ENCODE measurements around the gene NEDD4. TPM values are rescaled to one million over a fixed set of nuclear protein-coding genes. Genes with fewer than 3 reads are reported as not detected.
A peak's percentile ranks its signal among the peaks of the same experiment; 100 is the strongest.

NEDD4 gene
- total RNA-seq, 2 experiments from 2014 or later = 29.1 to 32.2 TPM

DNA sequence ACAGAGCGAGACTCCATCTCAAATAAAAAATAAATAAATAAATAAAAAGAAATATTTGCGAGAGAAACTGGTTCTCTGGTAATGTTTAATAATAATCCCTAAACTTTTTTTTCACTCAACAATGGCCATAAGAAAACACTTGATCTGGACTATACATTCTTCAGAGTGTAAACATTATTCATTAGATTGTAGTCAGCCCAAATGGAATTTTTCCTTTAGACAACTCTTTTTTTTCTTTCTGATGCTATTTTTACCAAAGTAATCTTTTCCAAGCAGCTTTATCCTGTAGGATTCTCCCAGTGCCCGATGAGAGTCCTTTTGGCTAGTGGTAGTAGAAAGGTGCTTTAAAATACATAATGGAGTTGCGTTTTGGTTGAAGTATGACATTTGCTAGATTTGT is 90.4 kb downstream of the NEDD4 start:
- Mint-ChIP-seq H3K36me3 (ENCODE audit: low read depth) (no peaks in the 10 kb centered on the region), H3K27me3 (ENCODE audit: low read depth) (no peaks in the 10 kb centered on the region), H3K4me3 (no peak overlapping the region), H3K9me3 (no peaks in the 10 kb centered on the region), H3K4me1 (ENCODE audit: low read depth) (no peaks in the 10 kb centered on the region), H3K27ac (no peak overlapping the region)
- CTCF ChIA-PET = no interaction called here
- DNase-seq = no peak
- intact Hi-C loops (cut with micrococcal nuclease) = no loop called here

DNA sequence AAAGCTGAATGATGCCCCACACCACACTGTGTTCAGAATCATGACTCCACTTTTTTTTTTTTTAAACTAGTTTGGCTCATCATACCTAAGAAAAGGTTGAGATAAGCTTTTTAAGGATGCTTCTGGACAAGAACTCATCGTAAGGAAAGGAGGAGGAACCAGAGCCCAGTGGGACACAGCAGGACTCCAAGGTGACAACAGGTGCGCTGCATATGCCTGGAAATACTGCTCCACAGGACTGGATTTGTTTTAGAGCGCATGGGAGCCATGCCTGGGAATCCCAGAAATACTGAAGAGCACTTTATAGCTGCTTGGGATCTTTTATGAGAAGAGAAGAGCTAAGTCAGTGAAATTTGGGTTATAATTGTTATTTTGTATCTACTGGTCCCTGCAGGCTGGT is 93.4 kb downstream of the NEDD4 start:
- Mint-ChIP-seq H3K4me3 (no peak overlapping the region), H3K4me1 (ENCODE audit: low read depth) (peaks cover 7% of the 10 kb centered on the region), H3K27me3 (ENCODE audit: low read depth) (no peaks in the 10 kb centered on the region), H3K36me3 (ENCODE audit: low read depth) (no peaks in the 10 kb centered on the region), H3K27ac (no peak overlapping the region), H3K9me3 (no peaks in the 10 kb centered on the region)
- no peak for DNase-seq
- CTCF ChIA-PET = interaction anchor here (0.7 to 1.7 kb wide), 5 partner anchors 18 to 164 kb away, joined by 3 to 5 read pairs (median 3); no protein-coding TSS in a partner anchor
- intact Hi-C loops (cut with micrococcal nuclease) = no loop called here

DNA sequence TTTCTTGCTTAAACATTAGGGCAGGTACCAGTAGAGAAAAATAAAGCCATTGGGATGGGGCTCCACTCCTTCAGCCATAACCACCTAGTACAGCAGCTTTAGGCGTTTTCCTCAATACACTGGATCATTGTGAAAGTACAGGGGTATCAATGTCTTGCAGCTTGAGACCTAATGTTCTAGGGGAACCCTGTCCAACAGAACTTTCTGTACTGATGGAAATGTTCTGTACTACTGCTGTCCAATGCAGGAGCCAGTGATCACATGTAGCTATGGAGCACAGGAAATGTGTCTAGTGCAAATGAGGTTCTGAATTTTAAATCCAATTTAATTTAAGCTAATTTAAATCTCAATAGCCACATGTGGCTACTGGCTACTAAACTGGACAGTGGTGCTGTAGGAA is 93.9 kb downstream of the NEDD4 start:
- no peak overlapping the region for H3K4me3 Mint-ChIP-seq
- intact Hi-C loops (cut with micrococcal nuclease) = no loop called here
- no peaks in the 10 kb centered on the region for H3K27me3 Mint-ChIP-seq (ENCODE audit: low read depth)
- peaks cover 8% of the 10 kb centered on the region for H3K4me1 Mint-ChIP-seq (ENCODE audit: low read depth)
- no peaks in the 10 kb centered on the region for H3K9me3 Mint-ChIP-seq
- H3K27ac Mint-ChIP-seq = no peak overlapping the region
- no peak for DNase-seq
- H3K36me3 Mint-ChIP-seq (ENCODE audit: low read depth) = no peaks in the 10 kb centered on the region
- CTCF ChIA-PET = interaction anchor here (0.7 to 1.7 kb wide), 3 partner anchors 18 to 163 kb away, joined by 3 to 5 read pairs (median 3); no protein-coding TSS in a partner anchor

DNA sequence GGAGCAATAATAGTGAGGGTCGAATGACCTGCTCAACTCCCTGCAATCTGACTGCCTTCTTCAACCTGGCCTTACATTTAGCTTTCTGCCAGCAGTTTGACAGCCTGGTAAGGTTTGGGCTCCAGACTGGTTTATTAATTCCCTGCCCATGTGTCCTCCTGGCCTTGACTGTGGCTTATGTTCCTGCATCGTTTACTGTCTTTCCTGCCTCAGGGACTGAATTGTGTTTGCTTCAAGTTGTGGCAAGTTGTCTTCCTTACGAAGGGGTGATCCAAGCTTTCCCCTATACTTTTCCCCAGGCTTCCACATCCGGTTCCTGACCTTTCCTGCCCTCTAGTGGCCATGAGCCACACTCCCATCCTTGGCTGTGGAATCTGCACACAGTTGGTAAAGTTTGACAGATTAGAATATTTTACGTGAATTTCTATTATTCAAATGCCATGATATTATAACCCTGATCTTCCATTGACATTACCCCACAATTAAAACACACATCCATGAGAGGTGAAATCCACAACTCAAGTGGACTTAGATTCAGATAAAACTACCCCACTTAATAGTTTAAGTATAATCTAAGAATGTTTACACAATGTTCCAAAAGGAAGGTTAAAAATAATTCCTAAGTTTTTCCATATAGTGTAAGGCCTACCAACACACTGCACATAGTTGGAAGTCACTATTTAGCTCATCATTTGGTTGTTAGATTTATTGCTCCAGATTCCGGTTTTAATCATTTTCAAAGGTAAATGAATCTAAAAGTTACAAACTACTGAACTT is 95.7 kb downstream of the NEDD4 start:
- Mint-ChIP-seq H3K36me3 (ENCODE audit: low read depth) (no peaks in the 10 kb centered on the region), H3K27ac (no peak overlapping the region), H3K9me3 (no peaks in the 10 kb centered on the region), H3K27me3 (ENCODE audit: low read depth) (no peaks in the 10 kb centered on the region), H3K4me3 (no peak overlapping the region), H3K4me1 (ENCODE audit: low read depth) (peaks cover 12% of the 10 kb centered on the region)
- intact Hi-C loops (cut with micrococcal nuclease) = no loop called here
- CTCF ChIA-PET = interaction anchor here (0.6 to 1.4 kb wide), 3 partner anchors 8 to 109 kb away, joined by 3 to 5 read pairs (median 4); no protein-coding TSS in a partner anchor
- DNase-seq = peak; percentile 30

DNA sequence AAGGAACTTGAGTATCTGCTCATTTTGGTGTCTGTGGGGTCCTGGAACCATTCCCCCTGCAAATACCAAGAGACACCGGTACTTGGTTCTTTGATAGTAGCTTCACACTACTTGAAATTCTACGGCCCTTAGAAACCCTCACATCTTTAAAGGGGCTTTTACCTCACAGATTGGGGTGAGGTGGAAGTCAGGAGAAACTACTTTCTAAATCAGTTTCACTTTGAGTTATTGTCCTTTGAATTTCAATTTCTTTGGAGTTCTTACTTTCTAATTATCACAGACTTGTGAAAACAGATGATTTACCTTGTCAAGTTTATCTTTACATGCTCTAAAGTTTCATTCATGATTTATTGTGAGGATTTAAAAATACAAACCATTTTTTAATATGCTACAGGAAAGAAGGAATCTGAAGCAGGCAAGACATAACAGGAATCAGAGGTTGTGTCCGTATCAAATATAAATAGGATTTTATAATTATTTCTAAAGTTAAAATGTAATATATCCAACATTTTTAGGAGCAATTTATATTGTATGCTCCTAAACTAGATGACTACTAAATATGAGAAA is 98.9 kb downstream of the NEDD4 start:
- Mint-ChIP-seq H3K4me1 (ENCODE audit: low read depth) (peaks cover 12% of the 10 kb centered on the region), H3K4me3 (no peak overlapping the region), H3K9me3 (no peaks in the 10 kb centered on the region), H3K27me3 (ENCODE audit: low read depth) (no peaks in the 10 kb centered on the region), H3K36me3 (ENCODE audit: low read depth) (no peaks in the 10 kb centered on the region), H3K27ac (no peak overlapping the region)
- no peak for DNase-seq
- intact Hi-C loops (cut with micrococcal nuclease) = no loop called here
- CTCF ChIA-PET = interaction anchor here (0.6 to 1.4 kb wide), 2 partner anchors 121 to 1829 kb away, joined by 3 read pairs; no protein-coding TSS in a partner anchor

DNA sequence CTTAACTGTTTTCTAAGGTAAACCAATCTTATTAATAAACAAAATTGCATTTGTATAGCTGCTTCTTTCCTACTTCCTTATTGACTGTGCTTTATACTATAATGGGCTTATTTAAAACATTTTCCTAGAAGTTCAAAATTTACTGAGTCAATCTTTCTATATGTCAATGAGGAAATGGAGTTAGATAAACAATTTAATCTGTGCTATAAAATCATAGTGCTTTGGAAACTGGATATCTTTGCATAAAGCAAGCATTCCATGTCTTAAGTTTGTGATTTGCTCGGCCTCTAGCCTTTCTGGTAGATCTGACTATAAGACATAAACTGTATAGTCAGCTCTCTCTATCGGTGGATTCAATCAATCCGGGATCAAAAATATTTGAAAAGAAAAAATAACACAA is 99.6 kb downstream of the NEDD4 start:
- H3K27ac Mint-ChIP-seq = no peak overlapping the region
- H3K36me3 Mint-ChIP-seq (ENCODE audit: low read depth) = no peaks in the 10 kb centered on the region
- no peak for DNase-seq
- H3K9me3 Mint-ChIP-seq = peaks cover 3% of the 10 kb centered on the region
- no peak overlapping the region for H3K4me3 Mint-ChIP-seq
- peaks cover 12% of the 10 kb centered on the region for H3K4me1 Mint-ChIP-seq (ENCODE audit: low read depth)
- intact Hi-C loops (cut with micrococcal nuclease) = no loop called here
- CTCF ChIA-PET = no interaction called here
- H3K27me3 Mint-ChIP-seq (ENCODE audit: low read depth) = no peaks in the 10 kb centered on the region

DNA sequence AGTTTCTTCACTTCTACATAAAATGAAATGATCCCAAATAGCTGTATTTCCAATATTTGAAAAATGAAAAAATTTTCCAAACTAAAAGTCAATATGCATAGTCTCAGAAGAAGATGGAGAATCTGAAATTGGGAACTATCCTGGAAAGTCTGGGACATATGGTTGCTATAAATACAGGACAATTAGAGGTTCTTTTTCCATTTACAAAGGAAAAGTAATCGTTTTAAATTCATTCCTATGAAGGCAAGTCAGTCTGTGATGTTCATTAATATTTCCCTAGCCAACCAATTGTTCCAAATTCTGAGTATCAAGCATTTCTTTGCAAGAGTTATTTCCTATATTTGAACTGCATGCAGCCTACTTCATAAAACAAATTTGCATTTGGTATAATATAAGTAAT is 102.2 kb downstream of the NEDD4 start:
- Mint-ChIP-seq H3K9me3 (peaks cover 13% of the 10 kb centered on the region), H3K4me1 (ENCODE audit: low read depth) (peaks cover 10% of the 10 kb centered on the region), H3K36me3 (ENCODE audit: low read depth) (peaks cover 1% of the 10 kb centered on the region), H3K4me3 (no peak overlapping the region), H3K27ac (no peak overlapping the region), H3K27me3 (ENCODE audit: low read depth) (peaks cover 2% of the 10 kb centered on the region)
- intact Hi-C loops (cut with micrococcal nuclease) = no loop called here
- CTCF ChIA-PET = interaction anchor here (1.1 kb wide), 1 partner anchor 484 kb away, joined by 3 read pairs; the partner anchor contains the start of gene CCPG1
- DNase-seq = no peak

DNA sequence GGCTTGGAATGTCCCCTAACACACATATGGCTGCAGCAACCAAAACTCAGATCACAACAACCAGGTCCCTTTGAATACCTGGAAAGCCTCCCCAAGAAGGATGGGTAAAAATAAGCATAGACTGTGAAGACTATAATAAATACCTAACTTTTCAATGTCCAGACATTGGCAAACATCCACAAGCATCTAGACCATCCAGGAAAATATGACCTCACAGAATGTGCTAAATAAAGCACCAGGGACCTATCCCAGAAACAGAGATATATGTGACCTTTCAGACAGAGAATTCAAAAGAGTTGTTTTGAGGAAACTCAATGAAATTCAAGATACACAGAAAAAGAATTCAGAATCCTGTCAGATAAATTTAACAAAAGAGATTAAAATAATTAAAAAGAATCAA is 109.2 kb downstream of the NEDD4 start:
- intact Hi-C loops (cut with micrococcal nuclease) = no loop called here
- Mint-ChIP-seq H3K36me3 (ENCODE audit: low read depth) (peaks cover 1% of the 10 kb centered on the region), H3K9me3 (peaks cover 13% of the 10 kb centered on the region), H3K27me3 (ENCODE audit: low read depth) (peaks cover 4% of the 10 kb centered on the region), H3K4me1 (ENCODE audit: low read depth) (peaks cover 2% of the 10 kb centered on the region), H3K27ac (no peak overlapping the region), H3K4me3 (no peak overlapping the region)
- CTCF ChIA-PET = no interaction called here
- no peak for DNase-seq

DNA sequence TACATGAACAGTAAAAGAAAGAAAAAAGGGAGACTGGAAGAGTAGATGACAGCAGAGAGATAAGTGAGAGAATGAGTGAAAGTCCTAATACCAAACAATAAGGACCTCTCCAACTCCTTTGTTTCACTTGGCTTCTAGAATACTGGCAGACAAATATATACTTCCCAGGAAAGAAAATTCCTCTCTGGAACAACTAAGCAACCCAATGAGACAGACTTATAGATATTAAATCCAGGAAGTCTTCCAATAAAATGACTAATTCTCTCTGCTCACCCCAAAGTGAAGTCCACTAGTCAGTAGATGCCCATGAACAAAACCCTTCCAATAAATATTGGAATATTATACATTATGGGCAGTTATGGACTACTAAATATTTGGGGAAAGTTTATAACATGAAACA is 114.2 kb downstream of the NEDD4 start:
- Mint-ChIP-seq H3K4me1 (ENCODE audit: low read depth) (peaks cover 2% of the 10 kb centered on the region), H3K27me3 (ENCODE audit: low read depth) (peaks cover 1% of the 10 kb centered on the region), H3K4me3 (no peak overlapping the region), H3K9me3 (no peaks in the 10 kb centered on the region), H3K36me3 (ENCODE audit: low read depth) (no peaks in the 10 kb centered on the region), H3K27ac (no peak overlapping the region)
- intact Hi-C loops (cut with micrococcal nuclease) = no loop called here
- CTCF ChIA-PET = no interaction called here
- DNase-seq = no peak

DNA sequence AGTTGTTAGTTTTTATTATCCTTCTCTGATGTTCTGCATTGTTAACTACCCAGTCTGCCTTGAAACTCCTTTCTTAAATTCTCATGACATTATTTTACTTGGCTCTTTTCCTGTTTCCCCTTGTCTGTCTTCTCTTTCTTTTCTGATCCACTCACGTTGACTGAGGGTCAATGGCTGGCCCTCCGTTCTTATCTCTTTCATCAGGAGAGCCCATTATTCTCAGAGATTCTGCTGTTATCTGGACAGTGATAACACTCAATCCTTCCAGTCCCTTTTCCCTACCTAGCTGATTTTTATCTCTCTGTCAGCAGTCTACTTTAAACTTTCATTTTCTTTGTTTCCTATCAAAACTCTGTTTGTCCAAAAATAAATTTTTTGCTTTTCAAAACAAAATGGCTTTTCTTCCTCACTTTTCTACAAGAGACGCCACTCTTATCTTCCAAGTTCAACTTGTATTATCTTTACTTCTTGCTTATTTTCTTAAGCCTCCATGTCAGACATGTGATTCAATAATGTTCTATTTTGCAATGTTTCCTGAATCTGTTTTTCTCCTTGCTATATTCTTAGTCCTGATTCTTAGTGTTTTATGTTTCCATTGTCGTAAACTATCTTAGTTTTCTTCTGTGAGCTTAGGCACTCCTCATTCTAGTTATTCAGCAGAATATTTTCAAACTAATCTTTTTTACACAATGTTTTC is 120.2 kb downstream of the NEDD4 start:
- Mint-ChIP-seq H3K4me3 (no peak overlapping the region), H3K27me3 (ENCODE audit: low read depth) (peaks cover 1% of the 10 kb centered on the region), H3K27ac (no peak overlapping the region), H3K36me3 (ENCODE audit: low read depth) (peaks cover 2% of the 10 kb centered on the region), H3K4me1 (ENCODE audit: low read depth) (no peaks in the 10 kb centered on the region), H3K9me3 (no peaks in the 10 kb centered on the region)
- no peak for DNase-seq
- intact Hi-C loops (cut with micrococcal nuclease) = no loop called here
- CTCF ChIA-PET = interaction anchor here (0.7 kb wide), 1 partner anchor 235 kb away, joined by 3 read pairs; no protein-coding TSS in a partner anchor

DNA sequence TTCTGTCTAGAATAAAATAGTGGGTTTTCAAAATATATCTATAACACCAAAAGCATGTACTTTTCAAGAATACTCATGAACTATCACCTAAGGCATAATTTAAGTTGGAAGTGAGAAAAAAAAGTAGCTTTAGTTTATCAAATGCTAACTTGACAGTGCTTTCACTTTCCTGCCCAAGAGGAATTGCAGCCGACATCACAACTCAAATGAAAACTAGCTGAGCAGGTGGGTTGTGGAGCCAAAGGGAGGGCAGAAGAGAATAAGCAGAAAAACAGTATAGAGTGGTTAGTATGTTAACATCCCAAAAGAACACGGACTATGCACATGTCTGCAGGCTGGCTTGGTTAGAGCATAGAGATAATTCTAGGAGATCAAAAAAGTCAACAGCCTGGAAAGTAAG is 120.9 kb downstream of the NEDD4 start:
- peaks cover 2% of the 10 kb centered on the region for H3K36me3 Mint-ChIP-seq (ENCODE audit: low read depth)
- H3K27me3 Mint-ChIP-seq (ENCODE audit: low read depth) = peaks cover 1% of the 10 kb centered on the region
- CTCF ChIA-PET = interaction anchor here (0.7 kb wide), 1 partner anchor 234 kb away, joined by 3 read pairs; no protein-coding TSS in a partner anchor
- no peak for DNase-seq
- intact Hi-C loops (cut with micrococcal nuclease) = no loop called here
- H3K4me1 Mint-ChIP-seq (ENCODE audit: low read depth) = no peaks in the 10 kb centered on the region
- H3K27ac Mint-ChIP-seq = no peak overlapping the region
- no peaks in the 10 kb centered on the region for H3K9me3 Mint-ChIP-seq
- no peak overlapping the region for H3K4me3 Mint-ChIP-seq

DNA sequence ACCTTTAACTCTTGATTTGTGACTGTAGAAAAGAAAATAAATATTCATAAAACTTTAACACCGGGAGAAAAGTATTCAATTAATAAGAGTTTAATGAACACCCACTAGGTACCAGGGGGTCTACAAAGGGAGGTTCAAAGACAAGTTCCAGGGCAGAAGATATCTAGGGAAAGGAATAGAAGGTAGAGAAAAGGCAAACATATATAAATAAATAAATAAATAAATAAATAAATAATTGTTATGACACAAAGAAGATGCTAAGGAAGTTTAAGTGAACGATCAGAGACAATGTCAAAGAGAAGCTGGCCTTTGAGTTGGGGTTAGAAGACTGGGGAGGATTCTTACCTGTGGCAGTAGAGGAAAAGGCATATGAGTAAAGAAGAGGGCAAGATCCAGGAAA is 123.8 kb downstream of the NEDD4 start:
- no peak overlapping the region for H3K4me3 Mint-ChIP-seq
- CTCF ChIA-PET = interaction anchor here (0.6 kb wide), 1 partner anchor 38 kb away, joined by 3 read pairs; no protein-coding TSS in a partner anchor
- H3K4me1 Mint-ChIP-seq (ENCODE audit: low read depth) = no peaks in the 10 kb centered on the region
- H3K36me3 Mint-ChIP-seq (ENCODE audit: low read depth) = peaks cover 2% of the 10 kb centered on the region
- no peak overlapping the region for H3K27ac Mint-ChIP-seq
- intact Hi-C loops (cut with micrococcal nuclease) = no loop called here
- H3K9me3 Mint-ChIP-seq = no peaks in the 10 kb centered on the region
- DNase-seq = no peak
- no peaks in the 10 kb centered on the region for H3K27me3 Mint-ChIP-seq (ENCODE audit: low read depth)

Measured in activated naive CD4-positive, alpha-beta T cell treated with anti-CD3 and anti-CD28 coated beads for 36 hours (primary cell).